Measurements from ENCODE around the gene CHTOP. TPM values are rescaled to one million over a fixed set of nuclear protein-coding genes. Genes with fewer than 3 reads are reported as not detected.

CHTOP gene
- polyA plus RNA-seq, 1 donor from 2014 or later = 159 TPM

- H3K27me3 ChIP-seq (ENCODE audit: insufficient read depth, low read depth, low read length) = peaks cover 43% of the 10 kb centered on the region
- no peak overlapping the region for H2AFZ ChIP-seq (ENCODE audit: low read depth, low read length)
- H4K20me1 ChIP-seq (ENCODE audit: insufficient read depth) = no peaks in the 10 kb centered on the region
- H3K9me3 ChIP-seq (ENCODE audit: low read length) = no peaks in the 10 kb centered on the region
- no peak overlapping the region for H3K9ac ChIP-seq (ENCODE audit: low read length)
- TF ChIP-seq RAD21 (conservative IDR thresholded peaks at IDR 0.05) (no peak), TAF1 (IDR thresholded peaks at IDR 0.05; ENCODE audit: low read depth) (no peak), CTCF (IDR thresholded peaks at IDR 0.05; ENCODE audit: poor library complexity, severe bottlenecking) (no peak), MXI1 (conservative IDR thresholded peaks at IDR 0.05; ENCODE audit: poor library complexity, severe bottlenecking) (no peak), EZH2 (IDR thresholded peaks at IDR 0.05; ENCODE audit: borderline replicate concordance, insufficient read depth, low read length, poor library complexity, severe bottlenecking) (no peak), REST (IDR thresholded peaks at IDR 0.05; ENCODE audit: borderline replicate concordance) (no peak), POLR2AphosphoS5 (IDR thresholded peaks at IDR 0.05) (no peak), SMC3 (conservative IDR thresholded peaks at IDR 0.05; ENCODE audit: poor library complexity) (no peak), EP300 (conservative IDR thresholded peaks at IDR 0.05; ENCODE audit: poor library complexity, severe bottlenecking) (no peak)
- no peaks in the 10 kb centered on the region for H3K79me2 ChIP-seq (replicated peaks; ENCODE audit: insufficient read depth, low read length)
- no peak overlapping the region for H3K4me3 ChIP-seq (ENCODE audit: low read length)
- H3K4me2 ChIP-seq (ENCODE audit: low read length) = no peak overlapping the region
- no peak overlapping the region for H3K27ac ChIP-seq (ENCODE audit: low read length)
- no peaks in the 10 kb centered on the region for H3F3A ChIP-seq (ENCODE audit: insufficient read depth, low read length, poor library complexity, severe bottlenecking)
- no peaks in the 10 kb centered on the region for H3K36me3 ChIP-seq (ENCODE audit: insufficient read depth, low read length)
- no peaks in the 10 kb centered on the region for H3K9me2 ChIP-seq (ENCODE audit: insufficient read depth, low read length)
Measured at GRCh38 chr1:153682730-153683129, 48.9 kb downstream of the CHTOP start.

- no peaks in the 10 kb centered on the region for H3K36me3 ChIP-seq (ENCODE audit: insufficient read depth, low read length)
- H3K27me3 ChIP-seq (ENCODE audit: insufficient read depth, low read depth, low read length) = peaks cover 32% of the 10 kb centered on the region
- H3K4me2 ChIP-seq (ENCODE audit: low read length) = no peak overlapping the region
- no peaks in the 10 kb centered on the region for H3F3A ChIP-seq (ENCODE audit: insufficient read depth, low read length, poor library complexity, severe bottlenecking)
- no peaks in the 10 kb centered on the region for H3K9me3 ChIP-seq (ENCODE audit: low read length)
- H3K4me3 ChIP-seq (ENCODE audit: low read length) = no peak overlapping the region
- H3K27ac ChIP-seq (ENCODE audit: low read length) = no peak overlapping the region
- H2AFZ ChIP-seq (ENCODE audit: low read depth, low read length) = no peak overlapping the region
- H4K20me1 ChIP-seq (ENCODE audit: insufficient read depth) = no peaks in the 10 kb centered on the region
- H3K9ac ChIP-seq (ENCODE audit: low read length) = no peak overlapping the region
- TF ChIP-seq REST (IDR thresholded peaks at IDR 0.05; ENCODE audit: borderline replicate concordance) (no peak), TAF1 (IDR thresholded peaks at IDR 0.05; ENCODE audit: low read depth) (no peak), EP300 (conservative IDR thresholded peaks at IDR 0.05; ENCODE audit: poor library complexity, severe bottlenecking) (no peak), POLR2AphosphoS5 (IDR thresholded peaks at IDR 0.05) (no peak), RAD21 (conservative IDR thresholded peaks at IDR 0.05) (no peak), SMC3 (conservative IDR thresholded peaks at IDR 0.05; ENCODE audit: poor library complexity) (no peak), EZH2 (IDR thresholded peaks at IDR 0.05; ENCODE audit: borderline replicate concordance, insufficient read depth, low read length, poor library complexity, severe bottlenecking) (no peak)
- H3K9me2 ChIP-seq (ENCODE audit: insufficient read depth, low read length) = no peaks in the 10 kb centered on the region
- H3K79me2 ChIP-seq (replicated peaks; ENCODE audit: insufficient read depth, low read length) = no peaks in the 10 kb centered on the region
Measured at GRCh38 chr1:153683854-153684253, 50.0 kb downstream of the CHTOP start.
